Breast epithelium (tissue), 3 donors: Measurements from ENCODE around the gene SLIT1.

Experiments
- POLR2A ChIP-seq: fragments of 450-650 bp; IDR thresholded peaks from one replicate; pipeline ENCODE4 v1.6.1; 2016; ENCODE audit warnings: antibody characterized with exemption, mild to moderate bottlenecking, moderate library complexity
- POLR2AphosphoS5 ChIP-seq, 3 donors: sonication (generic); formaldehyde crosslinking; IDR thresholded peaks; one replicate each; pipeline ENCODE4 v1.6.1; 2017; ENCODE audit warnings: antibody characterized with exemption in 3 of 3
- TF ChIP-seq, protein P1 (sequence below), 3 donors: fragments of 450-650 bp; IDR thresholded peaks; one replicate each; pipeline ENCODE4 v1.5.1; 2016 to 2017; ENCODE audit warnings: antibody characterized with exemption in 3 of 3, mild to moderate bottlenecking in 3 of 3, moderate library complexity in 3 of 3

DNA sequence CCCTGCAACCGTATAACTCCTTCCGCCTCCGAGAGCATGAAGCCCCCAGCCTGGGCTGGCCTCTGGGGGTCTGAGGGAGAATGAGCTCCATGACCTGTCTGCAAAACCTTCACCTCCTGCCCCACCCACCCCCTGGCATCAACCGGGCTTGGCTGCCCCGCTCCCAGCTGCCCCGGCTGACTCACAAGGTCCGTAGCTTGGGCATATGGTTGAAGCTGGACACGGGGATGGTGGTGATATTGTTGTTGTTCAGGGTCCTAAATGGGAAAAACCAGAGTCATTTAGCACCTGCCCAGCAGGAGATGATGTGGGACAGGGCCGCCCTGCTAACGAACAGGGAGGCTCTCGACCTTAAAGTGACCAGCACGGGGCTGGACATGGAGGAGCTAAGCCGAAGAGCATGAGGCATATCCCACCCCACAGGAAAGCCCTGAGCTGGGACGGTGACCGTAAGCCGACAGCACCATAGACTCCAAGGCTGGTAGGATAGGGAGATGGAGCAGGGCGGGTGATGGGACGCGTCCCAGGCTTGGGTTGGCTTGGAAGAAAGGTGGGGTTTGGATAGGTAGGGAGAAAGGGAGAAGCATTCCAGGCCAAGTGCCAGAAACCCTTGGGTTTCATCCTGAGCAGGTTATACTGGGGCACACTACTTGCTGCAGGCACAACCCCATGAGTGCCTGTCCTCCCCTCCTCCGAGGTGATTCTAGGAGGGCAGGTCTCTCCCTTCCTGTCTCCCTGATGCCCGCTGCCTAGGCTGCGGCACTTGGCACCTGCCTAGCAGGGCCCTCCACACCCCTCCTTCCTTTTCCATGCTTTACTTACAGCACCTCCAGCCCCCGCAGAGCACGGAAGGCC, 121.5 kb downstream of the SLIT1 start:
- TF ChIP-seq POLR2A (no peak), POLR2AphosphoS5 (IDR thresholded peaks at IDR 0.05) (no peak)
- TF ChIP-seq, protein P1, sequence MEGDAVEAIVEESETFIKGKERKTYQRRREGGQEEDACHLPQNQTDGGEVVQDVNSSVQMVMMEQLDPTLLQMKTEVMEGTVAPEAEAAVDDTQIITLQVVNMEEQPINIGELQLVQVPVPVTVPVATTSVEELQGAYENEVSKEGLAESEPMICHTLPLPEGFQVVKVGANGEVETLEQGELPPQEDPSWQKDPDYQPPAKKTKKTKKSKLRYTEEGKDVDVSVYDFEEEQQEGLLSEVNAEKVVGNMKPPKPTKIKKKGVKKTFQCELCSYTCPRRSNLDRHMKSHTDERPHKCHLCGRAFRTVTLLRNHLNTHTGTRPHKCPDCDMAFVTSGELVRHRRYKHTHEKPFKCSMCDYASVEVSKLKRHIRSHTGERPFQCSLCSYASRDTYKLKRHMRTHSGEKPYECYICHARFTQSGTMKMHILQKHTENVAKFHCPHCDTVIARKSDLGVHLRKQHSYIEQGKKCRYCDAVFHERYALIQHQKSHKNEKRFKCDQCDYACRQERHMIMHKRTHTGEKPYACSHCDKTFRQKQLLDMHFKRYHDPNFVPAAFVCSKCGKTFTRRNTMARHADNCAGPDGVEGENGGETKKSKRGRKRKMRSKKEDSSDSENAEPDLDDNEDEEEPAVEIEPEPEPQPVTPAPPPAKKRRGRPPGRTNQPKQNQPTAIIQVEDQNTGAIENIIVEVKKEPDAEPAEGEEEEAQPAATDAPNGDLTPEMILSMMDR (IDR thresholded peaks at IDR 0.05) = no peak
